ENCODE data around the gene SBSN.

DNA sequence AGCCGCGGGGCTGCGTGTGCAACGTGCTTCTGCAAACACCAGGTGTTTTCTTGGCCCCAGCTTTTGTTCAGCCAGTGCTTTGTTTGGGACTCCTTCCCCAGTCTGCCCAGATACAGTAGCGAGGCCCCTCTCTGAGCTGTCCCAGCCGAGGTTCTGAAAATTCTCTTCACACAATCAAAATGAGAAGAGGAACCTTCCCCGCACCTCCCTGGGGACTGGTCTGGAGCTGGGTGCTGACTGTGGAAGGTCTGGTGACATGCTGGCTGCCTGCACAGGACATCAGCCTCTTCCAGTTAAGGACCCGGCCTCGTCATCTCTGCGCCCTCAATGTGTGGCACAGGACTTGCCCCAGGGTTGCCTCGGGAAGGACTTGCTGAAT is 31.2 kb upstream of the SBSN start:
- no peak for TF ChIP-seq POLR2AphosphoS5 (IDR thresholded peaks at IDR 0.05)
- TF ChIP-seq, protein P1, sequence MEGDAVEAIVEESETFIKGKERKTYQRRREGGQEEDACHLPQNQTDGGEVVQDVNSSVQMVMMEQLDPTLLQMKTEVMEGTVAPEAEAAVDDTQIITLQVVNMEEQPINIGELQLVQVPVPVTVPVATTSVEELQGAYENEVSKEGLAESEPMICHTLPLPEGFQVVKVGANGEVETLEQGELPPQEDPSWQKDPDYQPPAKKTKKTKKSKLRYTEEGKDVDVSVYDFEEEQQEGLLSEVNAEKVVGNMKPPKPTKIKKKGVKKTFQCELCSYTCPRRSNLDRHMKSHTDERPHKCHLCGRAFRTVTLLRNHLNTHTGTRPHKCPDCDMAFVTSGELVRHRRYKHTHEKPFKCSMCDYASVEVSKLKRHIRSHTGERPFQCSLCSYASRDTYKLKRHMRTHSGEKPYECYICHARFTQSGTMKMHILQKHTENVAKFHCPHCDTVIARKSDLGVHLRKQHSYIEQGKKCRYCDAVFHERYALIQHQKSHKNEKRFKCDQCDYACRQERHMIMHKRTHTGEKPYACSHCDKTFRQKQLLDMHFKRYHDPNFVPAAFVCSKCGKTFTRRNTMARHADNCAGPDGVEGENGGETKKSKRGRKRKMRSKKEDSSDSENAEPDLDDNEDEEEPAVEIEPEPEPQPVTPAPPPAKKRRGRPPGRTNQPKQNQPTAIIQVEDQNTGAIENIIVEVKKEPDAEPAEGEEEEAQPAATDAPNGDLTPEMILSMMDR (IDR thresholded peaks at IDR 0.05): no peak
